Inflammatory macrophage treated with lipopolysaccharide for 1 hour (primary cell): ENCODE measurements around the gene FBRSL1.

Source experiments
- DNase-seq, 2 donors: peaks; one replicate each; pipeline ENCODE4 v3.0.0-alpha.2; 2020 to 2022

The FBRSL1 gene

GRCh38 chr12:132500142-132500855 lies 10.3 kb downstream of the FBRSL1 start:
- peak in 1 of 2 donors; percentile 31 for DNase-seq

- no peak for DNase-seq
Observed at GRCh38 chr12:132500856-132501180, 10.9 kb downstream of the FBRSL1 start.

- DNase-seq: no peak
Observed at GRCh38 chr12:132501204-132501940, 11.4 kb downstream of the FBRSL1 start.

GRCh38 chr12:132502149-132502881 lies 12.4 kb downstream of the FBRSL1 start:
- no peak for DNase-seq

- no peak for DNase-seq
Observed at GRCh38 chr12:132502882-132503193, 12.9 kb downstream of the FBRSL1 start.

- DNase-seq: no peak
Observed at GRCh38 chr12:132503618-132504204, 13.8 kb downstream of the FBRSL1 start.

GRCh38 chr12:132505105-132505851 lies 15.3 kb downstream of the FBRSL1 start:
- DNase-seq: peak; percentile 76 to 82

GRCh38 chr12:132505852-132506219 lies 15.9 kb downstream of the FBRSL1 start:
- DNase-seq: no peak

GRCh38 chr12:132506328-132507160 lies 16.6 kb downstream of the FBRSL1 start:
- DNase-seq: peak; percentile 65 to 71

GRCh38 chr12:132507161-132507538 lies 17.2 kb downstream of the FBRSL1 start:
- DNase-seq: no peak

- DNase-seq: no peak
Observed at GRCh38 chr12:132507656-132508490, 17.9 kb downstream of the FBRSL1 start.

- no peak for DNase-seq
Observed at GRCh38 chr12:132508491-132508740, 18.5 kb downstream of the FBRSL1 start.

GRCh38 chr12:132508860-132509732 lies 19.1 kb downstream of the FBRSL1 start:
- DNase-seq: no peak

- DNase-seq: no peak
Observed at GRCh38 chr12:132510111-132510724, 20.3 kb downstream of the FBRSL1 start.

- no peak for DNase-seq
Observed at GRCh38 chr12:132510746-132511477, 21.0 kb downstream of the FBRSL1 start.

- no peak for DNase-seq
Observed at GRCh38 chr12:132511516-132512196, 21.7 kb downstream of the FBRSL1 start.

- DNase-seq: no peak
Observed at GRCh38 chr12:132512197-132513069, 22.5 kb downstream of the FBRSL1 start.

- no peak for DNase-seq
Observed at GRCh38 chr12:132513070-132513398, 23.1 kb downstream of the FBRSL1 start.
